Measurements from ENCODE around the gene BLM. TPM values are rescaled to one million over a fixed set of nuclear protein-coding genes. Genes with fewer than 3 reads are reported as not detected.

BLM gene
- 12.2 to 15.2 TPM (median 12.5 TPM) in 5 replicates for total RNA-seq (2022; extraction: Qiagen RNA extraction)

DNA sequence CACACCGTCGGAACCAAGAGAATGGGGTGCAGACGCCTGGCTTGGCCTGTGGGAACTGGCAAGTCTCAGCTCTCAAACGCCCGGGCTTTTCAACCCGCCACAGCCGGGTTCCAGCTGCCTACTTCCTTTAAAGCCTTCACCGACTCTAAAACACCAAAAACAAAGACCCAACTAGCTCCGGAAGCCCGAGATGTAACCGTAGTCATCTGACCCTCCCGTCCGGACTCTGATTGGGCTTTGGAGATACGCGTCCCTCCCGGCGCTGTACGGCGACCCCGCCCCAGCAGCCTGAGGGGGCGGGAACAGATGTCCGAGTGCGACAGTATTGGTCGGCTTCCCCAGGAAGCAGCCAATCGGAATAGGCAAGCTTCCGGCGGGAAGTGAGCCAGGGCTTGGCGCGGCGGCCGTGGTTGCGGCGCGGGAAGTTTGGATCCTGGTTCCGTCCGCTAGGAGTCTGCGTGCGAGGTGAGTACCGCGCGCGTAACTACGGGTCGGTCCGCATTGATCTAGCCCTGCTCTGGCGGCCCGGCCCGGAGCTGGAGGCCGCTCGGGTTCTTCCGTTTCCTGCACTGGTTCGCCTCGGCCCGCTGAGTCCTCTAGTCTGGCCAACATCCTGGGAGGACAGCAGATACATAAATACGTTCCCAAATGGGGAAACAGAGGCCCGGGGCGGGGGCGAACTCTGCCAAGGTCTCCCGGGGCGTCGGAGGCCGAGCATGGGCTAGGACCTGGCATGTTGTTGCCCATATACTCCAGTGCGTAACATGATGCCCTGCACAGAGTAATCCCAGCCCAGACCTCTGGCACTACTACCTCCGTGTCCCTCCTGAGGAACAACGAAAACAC lies at the start of gene BLM:
BLM (plus strand) TSS at position 371 of the 846 bp plus-strand sequence. CDS start 30,047 bp downstream, outside the sequence.

Other genes with a start within 250 kb of the BLM start
- gene CRTC3, start 187.4 kb upstream of the BLM start, total RNA-seq (2022; extraction: Qiagen RNA extraction) = 20.6 to 24.9 TPM (median 24.5 TPM) in 5 replicates
- gene FURIN, start 151.2 kb downstream of the BLM start, total RNA-seq (2022; extraction: Qiagen RNA extraction) = 48.3 to 63.3 TPM (median 56.3 TPM) in 5 replicates
- gene FES, start 167.2 kb downstream of the BLM start, total RNA-seq (2022; extraction: Qiagen RNA extraction) = 0.83 to 1.1 TPM (median 0.84 TPM) in 5 replicates
- 20.9 to 29.3 TPM (median 28.8 TPM) in 5 replicates for gene MAN2A2, start 186.0 kb downstream of the BLM start, total RNA-seq (2022; extraction: Qiagen RNA extraction)
- 26.8 to 38.6 TPM (median 34.3 TPM) in 5 replicates for gene HDDC3, start 215.2 kb downstream of the BLM start, total RNA-seq (2022; extraction: Qiagen RNA extraction)
- 53.3 to 72.4 TPM (median 53.6 TPM) in 5 replicates for gene UNC45A, start 217.9 kb downstream of the BLM start, total RNA-seq (2022; extraction: Qiagen RNA extraction)
- 32.2 to 56.5 TPM (median 37.6 TPM) in 5 replicates for gene RCCD1, start 237.5 kb downstream of the BLM start, total RNA-seq (2022; extraction: Qiagen RNA extraction)

Data from A549 treated with Hydrocortisone at 1 μM for 4 hours (cell line).